Type B pancreatic cell (in vitro differentiated cells): ENCODE results near the gene HOXB9. TPM values are rescaled to one million over a fixed set of nuclear protein-coding genes. Genes with fewer than 3 reads are reported as not detected.

Experiments used
- DNase-seq: peaks from one replicate; pipeline ENCODE4 v3.0.0; 2021; ENCODE audit warnings: mixed read lengths; ENCODE audit not compliant: unreplicated experiment; ENCODE audit errors: extremely low spot score
- H3K27ac Mint-ChIP-seq: 2 replicates; pipeline ENCODE4 v1.8.0; 2021; ENCODE audit warnings: mild to moderate bottlenecking, mixed read lengths
- H3K27me3 Mint-ChIP-seq: 2 replicates; pipeline ENCODE4 v1.8.0; 2021; ENCODE audit warnings: mixed read lengths
- H3K36me3 Mint-ChIP-seq: 2 replicates; pipeline ENCODE4 v1.8.0; 2021; ENCODE audit warnings: mixed read lengths
- H3K4me1 Mint-ChIP-seq: one replicate; pipeline ENCODE4 v1.8.0; 2021; ENCODE audit warnings: mixed read lengths; ENCODE audit not compliant: unreplicated experiment
- H3K4me3 Mint-ChIP-seq: 2 replicates; pipeline ENCODE4 v1.8.0; 2021; ENCODE audit warnings: mild to moderate bottlenecking, mixed read lengths
- H3K9me3 Mint-ChIP-seq: 2 replicates; pipeline ENCODE4 v1.8.0; 2021; ENCODE audit warnings: mixed read lengths
- total RNA-seq: library from RNA; stranded (reverse); gene quantifications from 2 replicates; pipeline ENCODE4 v1.2.1, GENCODE V29; 2021; ENCODE audit warnings: low replicate concordance
- TF ChIP-seq, protein P1 (sequence below): fragments of 200-600 bp; sonication (generic); conservative IDR thresholded peaks from 2 replicates; pipeline ENCODE4 v1.5.0; 2021; ENCODE audit warnings: antibody characterized with exemption, mild to moderate bottlenecking

Gene HOXB9
- total RNA-seq, 1 donor from 2014 or later = 9.4 TPM

DNA sequence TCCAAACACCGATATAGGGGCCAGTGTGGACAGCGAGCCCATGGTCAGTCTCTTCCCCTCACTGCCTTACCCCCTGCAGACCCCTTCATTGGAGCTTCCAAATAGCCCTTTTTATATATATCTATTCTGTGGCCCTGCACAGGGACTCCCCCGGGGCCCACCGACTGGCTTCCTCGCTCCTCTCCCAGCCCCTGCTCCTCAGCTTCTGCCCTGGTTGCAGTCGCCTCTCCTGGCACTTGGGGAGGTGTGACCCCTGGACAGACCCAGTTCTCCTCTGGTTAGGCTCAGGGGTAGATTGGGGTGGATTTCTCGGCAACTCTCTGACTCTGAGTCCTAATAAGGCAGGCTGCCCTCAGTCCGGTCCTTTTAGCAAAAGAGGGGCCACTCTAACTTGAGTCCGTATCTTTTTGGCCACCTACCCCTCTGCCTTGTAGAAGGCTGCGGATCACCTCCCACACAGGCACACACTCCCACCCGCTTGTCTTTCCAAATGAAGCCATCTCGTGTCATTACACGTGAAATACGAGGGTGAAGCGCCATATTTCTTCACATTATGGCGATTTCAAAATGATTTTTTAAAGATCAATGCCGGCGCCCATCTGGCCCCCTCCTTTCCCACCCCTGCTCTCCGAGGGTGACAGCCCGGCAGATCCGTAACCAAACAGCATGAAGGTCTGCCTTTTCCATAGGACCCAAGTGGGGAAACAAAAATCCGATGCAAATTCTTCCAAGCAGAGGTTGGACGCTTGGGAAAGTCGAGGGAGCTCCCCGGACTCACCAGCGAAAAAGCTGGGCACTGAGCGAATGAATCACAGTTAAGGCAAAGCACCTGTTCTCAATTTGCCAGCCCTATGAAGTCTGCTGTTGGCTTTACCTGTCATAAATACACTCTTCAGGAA is 1.7 kb upstream of the HOXB9 start:
- Mint-ChIP-seq H3K4me3 (peak overlapping the region; percentile 34), H3K27me3 (peaks cover 98% of the 10 kb centered on the region), H3K27ac (no peak overlapping the region), H3K9me3 (no peaks in the 10 kb centered on the region), H3K4me1 (peaks cover 8% of the 10 kb centered on the region), H3K36me3 (no peaks in the 10 kb centered on the region)
- no peak for DNase-seq
- TF ChIP-seq, protein P1, sequence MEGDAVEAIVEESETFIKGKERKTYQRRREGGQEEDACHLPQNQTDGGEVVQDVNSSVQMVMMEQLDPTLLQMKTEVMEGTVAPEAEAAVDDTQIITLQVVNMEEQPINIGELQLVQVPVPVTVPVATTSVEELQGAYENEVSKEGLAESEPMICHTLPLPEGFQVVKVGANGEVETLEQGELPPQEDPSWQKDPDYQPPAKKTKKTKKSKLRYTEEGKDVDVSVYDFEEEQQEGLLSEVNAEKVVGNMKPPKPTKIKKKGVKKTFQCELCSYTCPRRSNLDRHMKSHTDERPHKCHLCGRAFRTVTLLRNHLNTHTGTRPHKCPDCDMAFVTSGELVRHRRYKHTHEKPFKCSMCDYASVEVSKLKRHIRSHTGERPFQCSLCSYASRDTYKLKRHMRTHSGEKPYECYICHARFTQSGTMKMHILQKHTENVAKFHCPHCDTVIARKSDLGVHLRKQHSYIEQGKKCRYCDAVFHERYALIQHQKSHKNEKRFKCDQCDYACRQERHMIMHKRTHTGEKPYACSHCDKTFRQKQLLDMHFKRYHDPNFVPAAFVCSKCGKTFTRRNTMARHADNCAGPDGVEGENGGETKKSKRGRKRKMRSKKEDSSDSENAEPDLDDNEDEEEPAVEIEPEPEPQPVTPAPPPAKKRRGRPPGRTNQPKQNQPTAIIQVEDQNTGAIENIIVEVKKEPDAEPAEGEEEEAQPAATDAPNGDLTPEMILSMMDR = no peak

DNA sequence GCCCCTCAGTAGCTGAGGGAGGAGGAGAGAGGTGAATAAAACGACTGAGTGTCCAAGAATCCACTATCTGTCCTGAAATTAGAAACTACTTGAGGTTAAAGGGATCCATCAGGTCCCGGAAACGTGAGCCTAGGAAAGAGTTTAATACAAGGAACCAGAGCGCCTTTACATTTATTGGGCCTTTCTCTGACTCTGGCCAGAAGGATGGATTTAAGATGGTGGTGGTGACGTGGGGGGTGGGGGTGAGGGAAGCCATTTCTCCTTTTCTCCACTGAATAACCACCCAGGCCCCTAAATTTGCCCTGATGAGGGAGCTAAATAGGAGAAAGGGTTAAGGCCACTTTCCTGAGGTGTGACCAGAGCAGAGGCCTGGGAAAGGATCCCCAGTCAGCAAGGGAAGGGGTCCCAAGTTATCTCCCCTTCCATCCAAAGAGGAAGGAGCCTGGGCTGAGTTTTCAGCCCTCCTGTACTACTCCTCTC is 1.0 kb upstream of the HOXB9 start:
- Mint-ChIP-seq H3K4me1 (peaks cover 6% of the 10 kb centered on the region), H3K9me3 (no peaks in the 10 kb centered on the region), H3K36me3 (no peaks in the 10 kb centered on the region), H3K4me3 (peak overlapping the region; percentile 62), H3K27ac (no peak overlapping the region), H3K27me3 (peaks cover 98% of the 10 kb centered on the region)
- TF ChIP-seq, protein P1 = no peak
- no peak for DNase-seq

DNA sequence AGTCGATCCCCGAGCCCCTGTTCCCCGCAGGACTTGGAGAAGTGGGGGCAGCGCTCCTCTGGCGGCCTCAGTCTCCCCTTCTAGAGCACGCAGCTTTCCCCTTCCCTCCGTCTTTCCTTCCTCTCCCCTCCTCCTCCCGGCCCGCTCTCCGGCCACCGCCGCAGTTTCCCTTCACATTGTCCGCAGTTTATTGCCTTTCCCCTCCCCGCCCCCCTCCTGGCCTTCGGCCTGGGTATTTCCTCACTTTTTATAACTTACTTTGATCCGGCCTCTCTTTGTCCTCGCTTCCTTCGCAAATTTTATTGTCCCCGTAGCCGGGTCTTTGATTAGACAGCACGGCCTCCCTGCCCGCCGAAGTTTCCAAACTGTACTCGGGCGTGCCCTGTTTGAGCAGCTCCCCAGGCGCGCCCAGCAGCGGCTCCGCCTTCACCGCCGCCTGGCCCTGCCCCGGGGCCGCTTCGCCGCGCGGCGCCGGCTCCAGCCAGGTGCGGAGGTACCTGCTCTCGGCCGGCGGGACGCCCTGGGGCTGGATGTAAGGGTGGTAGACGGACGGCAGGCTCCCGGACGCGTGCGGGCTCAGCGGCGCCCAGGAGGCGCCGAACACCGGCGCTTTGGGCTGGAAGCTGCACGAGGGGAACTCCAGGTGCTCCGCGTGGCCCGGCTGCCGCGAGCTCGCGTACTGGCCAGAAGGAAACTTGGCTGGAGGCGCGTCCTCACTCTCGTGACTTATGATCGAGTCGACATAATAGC is 488 bp downstream of the HOXB9 start:
- no peak for DNase-seq
- Mint-ChIP-seq H3K4me1 (peaks cover 9% of the 10 kb centered on the region), H3K27me3 (peaks cover 98% of the 10 kb centered on the region), H3K27ac (no peak overlapping the region), H3K4me3 (peak overlapping the region; percentile 88), H3K36me3 (no peaks in the 10 kb centered on the region), H3K9me3 (no peaks in the 10 kb centered on the region)
- TF ChIP-seq, protein P1 = no peak

DNA sequence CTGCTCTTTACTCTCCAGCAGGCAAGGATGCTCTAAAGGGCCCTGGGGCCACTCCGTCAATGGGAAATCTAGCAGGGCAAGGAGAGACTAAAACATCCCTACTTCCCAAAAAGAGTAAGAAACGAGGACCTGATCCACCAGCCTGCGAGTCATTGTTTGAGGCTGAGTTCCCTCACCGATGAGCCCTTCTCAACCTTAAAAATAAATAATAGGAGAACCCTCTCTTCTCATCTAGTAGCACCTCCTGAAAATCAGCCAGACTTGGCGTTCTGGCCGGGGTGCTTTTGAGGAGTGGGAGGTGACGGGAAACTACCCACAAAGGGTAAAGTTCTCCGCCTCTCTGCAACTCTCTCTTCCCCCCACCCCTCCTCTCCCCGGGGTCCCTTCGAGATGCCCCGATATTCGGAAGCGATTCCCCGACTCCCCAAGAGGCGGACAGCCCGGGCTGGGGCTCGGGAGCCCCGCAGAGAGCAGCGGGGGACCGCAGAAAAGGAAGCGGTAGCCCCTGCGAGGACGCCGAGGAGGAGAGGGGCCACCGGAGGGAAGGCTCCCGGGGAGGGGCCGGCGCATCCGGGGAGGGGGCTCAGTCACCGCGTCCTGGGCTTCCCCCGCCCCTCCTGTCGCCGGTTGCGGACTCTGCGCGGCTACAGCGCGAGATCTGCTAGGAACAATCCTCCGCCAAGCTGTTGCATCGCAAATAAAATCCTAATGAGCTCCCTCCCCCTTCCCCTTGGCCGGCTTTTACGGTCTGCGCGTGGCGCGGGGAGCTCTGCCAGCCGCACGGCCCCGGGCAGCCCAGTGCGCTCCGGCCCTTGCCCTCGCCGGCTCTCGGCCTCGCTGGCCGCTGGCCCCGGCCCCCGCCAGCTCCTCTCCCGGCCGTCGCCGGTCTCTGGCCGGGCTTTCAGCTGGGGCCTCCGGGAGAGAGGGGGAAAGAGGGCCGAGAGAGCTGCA is 1.3 kb downstream of the HOXB9 start:
- Mint-ChIP-seq H3K4me1 (peaks cover 9% of the 10 kb centered on the region), H3K9me3 (no peaks in the 10 kb centered on the region), H3K4me3 (peak overlapping the region; percentile 88), H3K27me3 (peaks cover 98% of the 10 kb centered on the region), H3K36me3 (no peaks in the 10 kb centered on the region), H3K27ac (no peak overlapping the region)
- no peak for DNase-seq
- TF ChIP-seq, protein P1 = no peak

DNA sequence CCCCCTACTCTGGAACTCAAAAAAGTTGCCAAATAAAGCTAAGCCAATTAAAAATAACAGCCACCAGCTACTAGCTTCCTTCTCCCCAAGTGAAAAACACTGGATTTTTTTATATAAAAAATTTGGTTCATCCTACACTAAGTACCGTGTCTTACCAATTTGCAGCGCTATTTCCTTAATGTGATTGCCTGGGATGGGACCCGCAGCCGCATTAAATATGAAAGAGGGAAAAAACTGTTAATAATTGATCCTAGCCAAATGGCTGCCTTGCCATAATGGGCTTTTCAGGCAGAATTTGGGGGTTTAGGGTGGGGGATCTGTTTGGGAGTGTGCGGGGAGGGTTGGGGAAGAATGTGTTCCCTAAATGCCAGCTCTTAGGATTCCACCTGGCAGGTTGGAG is 2.0 kb downstream of the HOXB9 start:
- no peaks in the 10 kb centered on the region for H3K36me3 Mint-ChIP-seq
- peaks cover 98% of the 10 kb centered on the region for H3K27me3 Mint-ChIP-seq
- DNase-seq = no peak
- H3K27ac Mint-ChIP-seq = no peak overlapping the region
- H3K4me3 Mint-ChIP-seq = peak overlapping the region; percentile 76
- TF ChIP-seq, protein P1 = no peak
- H3K9me3 Mint-ChIP-seq = no peaks in the 10 kb centered on the region
- peaks cover 14% of the 10 kb centered on the region for H3K4me1 Mint-ChIP-seq
